Vagina (tissue), 2 donors: ENCODE results near the gene SIRT3.

Source experiments
- CTCF ChIP-seq, 3 experiments: fragments of 450-650 bp in 2 of 3; fragments of 200-600 bp in 1 of 3; sonication (generic) in 1 of 3; IDR thresholded peaks; one replicate each; pipeline ENCODE4 v1.5.1; 2017 to 2019; ENCODE audit warnings: antibody characterized with exemption in 3 of 3, mild to moderate bottlenecking in 2 of 3, moderate library complexity in 2 of 3
- POLR2A ChIP-seq, 2 donors: fragments of 450-650 bp; IDR thresholded peaks; one replicate each; pipeline ENCODE4 v1.6.1; 2017; ENCODE audit warnings: antibody characterized with exemption in 2 of 2, mild to moderate bottlenecking in 2 of 2, moderate library complexity in 2 of 2

GRCh38 chr11:249062-249461, 12.9 kb upstream of the SIRT3 start:
- TF ChIP-seq POLR2A (IDR thresholded peaks at IDR 0.05): no peak
- TF ChIP-seq CTCF (IDR thresholded peaks at IDR 0.05): no peak
